ENCODE measurements around the gene HHIP. TPM values are rescaled to one million over a fixed set of nuclear protein-coding genes. Genes with fewer than 3 reads are reported as not detected.

The HHIP gene
- total and polyA plus RNA-seq, 2 of the 13 experiments (the other 11 are each of a cell fraction or from before 2014, with no cell fraction given) = not detected

- TF ChIP-seq AKNA (CRISPR knock-in tag; IDR thresholded peaks at IDR 0.05; ENCODE audit: borderline replicate concordance) (no peak), ZNF550 (CRISPR knock-in tag; IDR thresholded peaks at IDR 0.05; ENCODE audit: borderline replicate concordance) (no peak)
Observed at GRCh38 chr4:144710526-144710912, 64.6 kb downstream of the HHIP start (continued).

- no TSS peak for BruUV-seq (replicated peaks)
- FAIRE-seq (no peak), DNase-seq (ENCODE audit: low spot score) (no peak), ATAC-seq (no peak)
- Histone ChIP-seq H3K4me3 (replicated peaks in 1 of 3; ENCODE audit: insufficient read depth in 1 of 3, low read depth in 2 of 3, low read length in 3 of 3) (no peak overlapping the region), H3K4me1 (ENCODE audit: insufficient read depth, low read length) (no peaks in the 10 kb centered on the region), H3K79me2 (ENCODE audit: insufficient read depth, low read length) (no peaks in the 10 kb centered on the region), H2AFZ (ENCODE audit: low read length) (no peak overlapping the region), H3K27me3 (ENCODE audit: control insufficient read depth in 1 of 2, insufficient read depth in 2 of 2, low read length in 2 of 2) (no peaks in the 10 kb centered on the region), H3K4me2 (ENCODE audit: low read depth, low read length) (no peak overlapping the region), H3K9ac (ENCODE audit: insufficient read depth, low read depth, low read length) (no peak overlapping the region), H4K20me1 (ENCODE audit: insufficient read depth, low read length) (no peaks in the 10 kb centered on the region), H3K27ac (ENCODE audit: extremely low read length, insufficient read depth, low read length) (no peak overlapping the region), H3K36me3 (replicated peaks in 1 of 2; ENCODE audit: control insufficient read depth in 1 of 2, insufficient read depth in 2 of 2, low read length in 2 of 2) (no peaks in the 10 kb centered on the region), H3K9me3 (ENCODE audit: low read length) (no peaks in the 10 kb centered on the region)
- ChIA-PET CTCF (ENCODE audit: low intra/inter-chr PET ratio, low total read pairs) (no interaction called here), POLR2A (no interaction called here)
- 27% methylated on average over 4 of the region's 4 CpGs for WGBS (ENCODE audit: low lambda C conversion rate)
- in situ Hi-C loops (cut with HindIII; ENCODE audit: extremely low pct_ligation_motif_present, low pct_unique_long_range_greater_than_20kb) (no loop called here), intact Hi-C loops (cut with micrococcal nuclease; ENCODE audit: unreplicated experiment) (no loop called here)
- TF ChIP-seq ZBTB7A (CRISPR knock-in tag; IDR thresholded peaks at IDR 0.05) (no peak), AGO2 (optimal IDR thresholded peaks at IDR 0.05; ENCODE audit: low read depth, low read length) (no peak), REPIN1 (CRISPR knock-in tag; IDR thresholded peaks at IDR 0.05; ENCODE audit: borderline replicate concordance, low read depth) (no peak), NFKBIZ (CRISPR knock-in tag; IDR thresholded peaks at IDR 0.05) (no peak), ZMAT3 (CRISPR knock-in tag; conservative IDR thresholded peaks at IDR 0.05) (no peak), RNF219 (CRISPR knock-in tag; IDR thresholded peaks at IDR 0.05) (no peak), ZBTB39 (CRISPR knock-in tag; IDR thresholded peaks at IDR 0.05) (no peak), ARNTL (CRISPR knock-in tag; IDR thresholded peaks at IDR 0.05) (no peak), ZNF510 (CRISPR knock-in tag; IDR thresholded peaks at IDR 0.05; ENCODE audit: low read depth) (no peak)
Observed at GRCh38 chr4:144711700-144712456, 65.9 kb downstream of the HHIP start.

Data from HepG2 (cell line).